HepG2 (cell line): ENCODE results near the gene ENTPD5. TPM values are rescaled to one million over a fixed set of nuclear protein-coding genes. Genes with fewer than 3 reads are reported as not detected.

Experiments used
- ATAC-seq: fragments of 200-7000 bp; cut with Tn5 transposase; 3 replicates; pipeline ENCODE4 v1.9.1; 2020; ENCODE audit warnings: mild to moderate bottlenecking, moderate library complexity
- BruUV-seq: library from RNA; stranded (reverse); fragments of 400-500 nt; replicated peaks from 2 replicates; lab custom pipeline; 2021; lab: Mats Ljungman, UMichigan
- CTCF ChIA-PET: fragments of 300-600 bp; formaldehyde crosslinking; extraction: SDS; loops from one replicate; lab custom pipeline; 2021; ENCODE audit warnings: low total read pairs, inconsistent platforms, low intra/inter-chr PET ratio; lab: Yijun Ruan, JAX
- POLR2A ChIA-PET: fragments of 350-600 bp; sonication (Branson Sonifier 250); formaldehyde crosslinking; loops from one replicate; lab custom pipeline; 2020; ENCODE audit warnings: antibody characterized with exemption, inconsistent platforms; lab: Yijun Ruan, JAX
- DNase-seq: peaks from one replicate; pipeline ENCODE4 v3.0.0-alpha.2; 2015; ENCODE audit warnings: low spot score
- FAIRE-seq: peaks from 3 replicates; lab custom pipeline; 2011; peaks lifted over from hg19 to GRCh38; lab: Jason Lieb, UNC
- H2AFZ ChIP-seq: one replicate; pipeline ENCODE4 v1.6.1; 2011; ENCODE audit warnings: low read length, inconsistent platforms
- H3K27ac ChIP-seq: fragments of 300-600 bp; 3 replicates; pipeline ENCODE4 v1.8.0; 2011; ENCODE audit warnings: mixed run types, mild to moderate bottlenecking, mixed read lengths, low read length, inconsistent platforms; ENCODE audit not compliant: insufficient read depth; ENCODE audit errors: extremely low read length
- H3K27me3 ChIP-seq, 2 experiments: fragments of 200-600 bp in 1 of 2; 2 replicates in 1 of 2; 3 replicates in 1 of 2; pipeline versions ENCODE4 v1.6.0 to v1.8.0; 2011; ENCODE audit warnings: low read length in 2 of 2, mild to moderate bottlenecking in 2 of 2, moderate library complexity in 2 of 2, inconsistent platforms in 1 of 2; ENCODE audit not compliant: insufficient read depth in 2 of 2, control insufficient read depth in 1 of 2
- H3K36me3 ChIP-seq, 2 experiments: fragments of 200-600 bp in 1 of 2; replicated peaks in 1 of 2; 2 replicates in 1 of 2; 3 replicates in 1 of 2; pipeline versions ENCODE4 v1.5.1 to v1.8.0; 2011; ENCODE audit warnings: low read length in 2 of 2, inconsistent platforms in 1 of 2; ENCODE audit not compliant: insufficient read depth in 2 of 2, control insufficient read depth in 1 of 2
- H3K4me1 ChIP-seq: 2 replicates; pipeline ENCODE4 v1.5.1; 2012; ENCODE audit warnings: low read length, inconsistent platforms; ENCODE audit not compliant: insufficient read depth
- H3K4me2 ChIP-seq: 2 replicates; pipeline ENCODE4 v1.6.0; 2011; ENCODE audit warnings: low read depth, low read length, inconsistent platforms
- H3K4me3 ChIP-seq, 3 experiments: fragments of 200-600 bp in 1 of 3; sonication (generic), shearing (Covaris generic) in 1 of 3; replicated peaks in 1 of 3; 2 replicates each; pipeline ENCODE4 v1.5.1; 2011 to 2016; ENCODE audit warnings: low read length in 3 of 3, inconsistent platforms in 2 of 3, low read depth in 2 of 3, mild to moderate bottlenecking in 2 of 3, control low read depth in 1 of 3, mixed read lengths in 1 of 3; ENCODE audit not compliant: insufficient read depth in 1 of 3
- H3K79me2 ChIP-seq: one replicate; pipeline ENCODE4 v1.6.1; 2011; ENCODE audit warnings: low read length, inconsistent platforms; ENCODE audit not compliant: insufficient read depth
- H3K9ac ChIP-seq: 2 replicates; pipeline ENCODE4 v1.6.0; 2011; ENCODE audit warnings: mild to moderate bottlenecking, low read depth, low read length, inconsistent platforms; ENCODE audit not compliant: insufficient read depth
- H3K9me3 ChIP-seq: 2 replicates; pipeline ENCODE4 v1.5.1; 2012; ENCODE audit warnings: mild to moderate bottlenecking, low read length
- H4K20me1 ChIP-seq: 2 replicates; pipeline ENCODE4 v1.6.0; 2011; ENCODE audit warnings: inconsistent platforms, mild to moderate bottlenecking, low read length, moderate library complexity; ENCODE audit not compliant: insufficient read depth
- AKAP8 ChIP-seq: sonication (generic); formaldehyde crosslinking; IDR thresholded peaks from 2 replicates; pipeline ENCODE4 v1.5.1; 2020; ENCODE audit warnings: mild to moderate bottlenecking, missing genetic modification reagents
- EED ChIP-seq: sonication (generic); formaldehyde crosslinking; IDR thresholded peaks from 2 replicates; pipeline ENCODE4 v1.5.0; 2020; ENCODE audit warnings: mild to moderate bottlenecking, missing genetic modification reagents
- HMGXB4 ChIP-seq, 2 experiments: sonication (generic) in 1 of 2; formaldehyde crosslinking in 1 of 2; IDR thresholded peaks; 2 replicates each; pipeline versions ENCODE4 v1.4.0 to v1.6.1; 2018 to 2020; ENCODE audit warnings: missing genetic modification reagents in 2 of 2, borderline replicate concordance in 1 of 2, low read depth in 1 of 2, mild to moderate bottlenecking in 1 of 2, missing biosample characterization in 1 of 2
- HOXD1 ChIP-seq: sonication (generic); formaldehyde crosslinking; IDR thresholded peaks from 2 replicates; pipeline ENCODE4 v1.5.0; 2020; ENCODE audit warnings: missing genetic modification reagents
- MTA1 ChIP-seq: sonication (generic); formaldehyde crosslinking; IDR thresholded peaks from 2 replicates; pipeline ENCODE4 v1.4.0; 2020; ENCODE audit warnings: missing genetic modification reagents, mild to moderate bottlenecking, borderline replicate concordance
- NONO ChIP-seq, 2 experiments: fragments of 450-650 bp in 1 of 2; sonication (generic) in 1 of 2; formaldehyde crosslinking in 1 of 2; IDR thresholded peaks in 1 of 2; conservative IDR thresholded peaks in 1 of 2; 2 replicates each; pipeline versions ENCODE4 v1.6.1 to v1.8.0; 2017 to 2022; ENCODE audit warnings: mild to moderate bottlenecking in 1 of 2, missing genetic modification reagents in 1 of 2, moderate library complexity in 1 of 2
- NPAS2 ChIP-seq: sonication (generic); formaldehyde crosslinking; IDR thresholded peaks from 2 replicates; pipeline ENCODE4 v1.8.0; 2022; ENCODE audit warnings: mild to moderate bottlenecking, missing genetic modification reagents, borderline replicate concordance
- PTBP1 ChIP-seq: fragments of 200-400 bp; formaldehyde crosslinking; IDR thresholded peaks from 2 replicates; pipeline ENCODE4 v1.6.1; 2018; ENCODE audit warnings: low read length, low read depth; ENCODE audit not compliant: poor library complexity, severe bottlenecking
- SRSF1 ChIP-seq: fragments of 200-400 bp; formaldehyde crosslinking; optimal IDR thresholded peaks from 2 replicates; pipeline ENCODE3; 2017; ENCODE audit warnings: mild to moderate bottlenecking, low read depth, low read length, moderate library complexity
- STAG1 ChIP-seq: sonication (generic); formaldehyde crosslinking; IDR thresholded peaks from 2 replicates; pipeline ENCODE4 v1.4.0; 2020; ENCODE audit warnings: missing genetic modification reagents
- ZC3H4 ChIP-seq: sonication (generic); formaldehyde crosslinking; IDR thresholded peaks from 2 replicates; pipeline ENCODE4 v1.4.0; 2020; ENCODE audit warnings: missing genetic modification reagents, borderline replicate concordance
- ZMYM2 ChIP-seq: sonication (generic); formaldehyde crosslinking; IDR thresholded peaks from 2 replicates; pipeline ENCODE4 v1.8.0; 2022; ENCODE audit warnings: mild to moderate bottlenecking, missing genetic modification reagents
- ZNF180 ChIP-seq: sonication (generic); formaldehyde crosslinking; IDR thresholded peaks from 2 replicates; pipeline ENCODE4 v1.4.0; 2020; ENCODE audit warnings: low read depth, missing genetic modification reagents, borderline replicate concordance
- ZNF292 ChIP-seq: sonication (generic); formaldehyde crosslinking; IDR thresholded peaks from 2 replicates; pipeline ENCODE4 v1.8.1; 2022; ENCODE audit warnings: mild to moderate bottlenecking, low read depth, missing genetic modification reagents, borderline replicate concordance
- ZNF530 ChIP-seq: sonication (generic); formaldehyde crosslinking; IDR thresholded peaks from 2 replicates; pipeline ENCODE4 v1.5.0; 2020; ENCODE audit warnings: low read depth, mild to moderate bottlenecking, missing genetic modification reagents
- ZNF652 ChIP-seq: IDR thresholded peaks from 2 replicates; pipeline ENCODE4 v1.6.1; 2016; ENCODE audit warnings: low read depth, borderline replicate concordance
- WGBS: methylation state at CpG from one replicate; pipeline ENCODE4 v1.1.6; 2017; ENCODE audit warnings: low lambda C conversion rate; 5-methylcytosine and 5-hydroxymethylcytosine counted together
- in situ Hi-C: cut with HindIII; loops from 2 replicates; pipeline ENCODE4 v1.10.0; 2017; ENCODE audit warnings: low pct_unique_long_range_greater_than_20kb; ENCODE audit not compliant: extremely low pct_ligation_motif_present
- intact Hi-C: fragments of 100-400 bp; cut with micrococcal nuclease; formaldehyde crosslinking; loops from one replicate; pipeline ENCODE4 v1.10.0; 2022; ENCODE audit not compliant: unreplicated experiment
- polyA plus RNA-seq, 8 experiments: library from polyadenylated mRNA; depleted of rRNA in 3 of 8; stranded (reverse) in 7 of 8; unstranded in 1 of 8; fragments of >200 nt; fragmentation: Illumina TruSeq in 4 of 8; extraction: Trizol in 4 of 8; gene quantifications; 2 replicates each; pipeline versions ENCODE4 v1.2.1 to v1.2.3, GENCODE V29; 2011 to 2016; ENCODE audit warnings: low read depth in 4 of 8, missing spikeins in 1 of 8, mixed read lengths in 1 of 8; ENCODE audit not compliant: insufficient read depth in 1 of 8
- total RNA-seq, 5 experiments: library from RNA; depleted of rRNA; stranded (reverse); fragments of >200 nt; fragmentation: Illumina TruSeq; extraction: Trizol; gene quantifications; 2 replicates each; pipeline ENCODE4 v1.2.3, GENCODE V29; 2016; ENCODE audit warnings: low read depth in 1 of 5

The ENTPD5 gene
- total and polyA plus RNA-seq, 2 of the 13 experiments (the other 11 are each of a cell fraction or from before 2014, with no cell fraction given) = 33.8 to 43.3 TPM

DNA sequence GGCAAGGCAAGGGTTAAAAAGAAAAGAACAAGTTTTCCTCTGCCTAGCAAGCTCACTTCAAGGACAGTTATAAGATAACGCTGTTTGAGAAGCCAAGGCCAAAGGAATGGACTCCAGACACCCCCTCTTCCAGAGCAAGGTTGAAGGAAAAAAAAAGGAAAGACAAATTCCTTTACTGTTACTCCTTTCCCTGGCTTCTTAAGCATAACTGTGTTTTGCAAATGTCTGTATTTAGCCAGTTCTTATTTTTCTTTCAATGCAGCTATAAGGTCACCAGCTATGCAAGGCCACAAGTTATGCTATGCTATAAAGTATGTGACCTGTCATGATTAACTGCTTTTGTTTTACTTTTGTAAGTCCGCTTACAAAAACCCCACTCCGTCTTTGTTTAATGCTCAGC is 105.8 kb downstream of the ENTPD5 start:
- POLR2A ChIA-PET = interaction anchor here (1.0 kb wide), 1 partner anchor 13 kb away, joined by 4 read pairs; no protein-coding TSS in a partner anchor
- no peak overlapping the region for H3K4me3 ChIP-seq
- H3K27ac ChIP-seq = no peak overlapping the region

DNA sequence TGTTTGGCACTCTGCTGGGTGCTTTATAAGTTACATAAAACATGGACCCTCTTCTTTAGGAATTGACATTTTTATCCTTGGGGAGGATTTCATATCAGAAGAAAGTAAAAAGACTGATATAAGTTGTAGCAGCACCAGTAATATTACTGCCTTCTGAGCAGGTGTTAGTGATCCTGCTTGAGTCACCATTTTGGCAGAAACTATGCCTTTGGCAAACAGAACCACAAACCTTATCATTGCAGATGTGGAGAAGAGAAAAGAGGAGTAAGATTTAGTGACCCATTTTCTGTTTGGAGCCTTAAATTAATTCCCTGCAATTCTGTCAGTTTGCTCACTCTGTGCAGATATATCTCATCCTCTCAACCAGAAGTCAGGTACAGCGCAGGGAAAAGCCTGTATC is 109.4 kb downstream of the ENTPD5 start:
- peaks cover 24 to 68% of the 10 kb centered on the region in 2 experiments for H3K36me3 ChIP-seq
- no peak overlapping the region for H3K27ac ChIP-seq
- in situ Hi-C loops (no loop called here), intact Hi-C loops (no loop called here)
- no peak overlapping the region for H3K9ac ChIP-seq
- no peaks in the 10 kb centered on the region for H4K20me1 ChIP-seq
- WGBS = 100% methylated on average over 1 of the region's 1 CpG
- FAIRE-seq = no peak
- ChIA-PET CTCF (no interaction called here), POLR2A (no interaction called here)
- H3K27me3 ChIP-seq = no peaks in the 10 kb centered on the region
- no peak overlapping the region for H2AFZ ChIP-seq
- no peaks in the 10 kb centered on the region for H3K9me3 ChIP-seq
- H3K4me1 ChIP-seq = no peaks in the 10 kb centered on the region
- no peak overlapping the region for H3K4me2 ChIP-seq
- no peak overlapping the region for H3K4me3 ChIP-seq
- no peak for DNase-seq
- TSS peak; percentile 19 for BruUV-seq
- no peaks in the 10 kb centered on the region for H3K79me2 ChIP-seq
- no peak for ATAC-seq
- no peak for TF ChIP-seq HMGXB4 (CRISPR knock-in tag; IDR thresholded peaks at IDR 0.05; ENCODE audit: borderline replicate concordance in 1 of 2, low read depth in 1 of 2)
- TF ChIP-seq NPAS2 = no peak
- TF ChIP-seq AKAP8 (CRISPR knock-in tag) = no peak
- no peak for TF ChIP-seq PTBP1
- no peak for TF ChIP-seq ZC3H4
- TF ChIP-seq SRSF1 = no peak
- no peak for TF ChIP-seq EED (CRISPR knock-in tag)
- no peak for TF ChIP-seq STAG1 (CRISPR knock-in tag)
- TF ChIP-seq MTA1 (CRISPR knock-in tag) = no peak
- TF ChIP-seq ZNF292 (CRISPR knock-in tag) = no peak
- no peak for TF ChIP-seq NONO (IDR thresholded peaks at IDR 0.05)
- TF ChIP-seq NONO (CRISPR knock-in tag; conservative IDR thresholded peaks at IDR 0.05) = no peak

More for the DNA sequence above, 105.8 kb downstream of the ENTPD5 start:
- CTCF ChIA-PET = no interaction called here
- Histone ChIP-seq H3K27me3 (no peaks in the 10 kb centered on the region), H4K20me1 (no peaks in the 10 kb centered on the region), H2AFZ (no peak overlapping the region), H3K9ac (no peak overlapping the region), H3K36me3 (peaks cover 16 to 62% of the 10 kb centered on the region in 2 experiments), H3K4me1 (no peaks in the 10 kb centered on the region), H3K9me3 (no peaks in the 10 kb centered on the region), H3K79me2 (no peaks in the 10 kb centered on the region), H3K4me2 (no peak overlapping the region)
- intact Hi-C loops (no loop called here), in situ Hi-C loops (no loop called here)
- no TSS peak for BruUV-seq
- FAIRE-seq = no peak
- TF ChIP-seq ZNF530 = no peak
- TF ChIP-seq ZNF180 (CRISPR knock-in tag) = no peak
- TF ChIP-seq HOXD1 (CRISPR knock-in tag) = no peak
- TF ChIP-seq ZNF652 (CRISPR knock-in tag) = peak; percentile 54; the same call in 1 of the 2 replicates
- TF ChIP-seq ZMYM2 = no peak
- 91% methylated on average over 3 of the region's 3 CpGs for WGBS
- DNase-seq = no peak
- no peak for ATAC-seq
